ENCODE measurements around the gene GFOD2.

The GFOD2 gene

DNA sequence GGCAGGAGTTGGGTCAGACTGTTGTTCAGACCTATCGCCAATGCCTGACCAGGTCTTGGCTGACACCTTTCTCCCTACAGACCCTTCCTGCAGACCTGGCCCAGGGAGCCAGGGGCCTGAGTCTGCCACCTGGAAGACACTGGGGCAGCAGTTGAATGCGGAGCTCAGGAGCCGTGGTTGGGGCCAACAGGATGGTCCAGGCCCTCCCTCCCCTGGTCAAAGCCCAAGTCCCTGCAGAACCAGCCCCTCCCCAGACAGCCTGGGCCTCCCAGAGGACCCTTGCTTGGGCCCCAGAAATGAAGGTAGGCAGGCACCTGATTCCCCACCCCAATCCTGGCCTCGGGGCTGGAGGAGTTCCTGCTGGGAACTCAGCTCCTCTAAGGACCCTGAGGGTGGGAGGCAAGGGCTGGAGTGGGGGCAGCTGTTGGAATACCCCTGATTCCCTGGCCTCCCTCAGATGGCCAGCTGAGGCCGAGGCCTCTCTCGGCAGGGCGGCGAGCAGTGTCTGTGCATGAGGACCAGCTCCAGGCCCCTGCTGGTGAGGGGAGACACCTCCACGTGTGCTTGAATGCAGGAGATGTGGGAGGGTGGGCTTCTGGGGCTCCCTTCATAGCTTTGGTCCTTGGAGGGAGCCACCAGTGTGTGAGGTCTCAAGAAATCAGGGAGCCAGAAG is 62.6 kb downstream of the GFOD2 start:
- DNase-seq, result no peak

DNA sequence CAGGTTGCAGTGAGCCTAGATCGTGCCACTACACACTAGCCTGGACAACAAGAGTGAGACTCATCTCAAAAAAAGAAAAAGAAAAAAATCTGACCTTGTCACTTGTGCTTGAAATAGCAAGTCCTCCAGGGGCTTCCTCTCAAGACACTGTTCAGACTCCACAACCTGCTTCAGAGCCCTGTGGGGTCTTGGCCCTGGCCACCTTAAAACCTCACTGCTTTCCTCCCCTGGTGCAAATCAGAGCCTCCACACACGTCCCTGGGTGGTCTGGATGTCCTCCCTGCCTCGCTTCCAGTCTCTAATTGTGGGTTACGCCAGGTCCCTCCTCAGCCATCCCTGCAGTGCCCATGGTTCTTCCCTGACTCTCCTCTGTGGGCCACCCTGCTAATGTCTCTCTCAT is 63.8 kb downstream of the GFOD2 start:
- DNase-seq, result no peak

DNA sequence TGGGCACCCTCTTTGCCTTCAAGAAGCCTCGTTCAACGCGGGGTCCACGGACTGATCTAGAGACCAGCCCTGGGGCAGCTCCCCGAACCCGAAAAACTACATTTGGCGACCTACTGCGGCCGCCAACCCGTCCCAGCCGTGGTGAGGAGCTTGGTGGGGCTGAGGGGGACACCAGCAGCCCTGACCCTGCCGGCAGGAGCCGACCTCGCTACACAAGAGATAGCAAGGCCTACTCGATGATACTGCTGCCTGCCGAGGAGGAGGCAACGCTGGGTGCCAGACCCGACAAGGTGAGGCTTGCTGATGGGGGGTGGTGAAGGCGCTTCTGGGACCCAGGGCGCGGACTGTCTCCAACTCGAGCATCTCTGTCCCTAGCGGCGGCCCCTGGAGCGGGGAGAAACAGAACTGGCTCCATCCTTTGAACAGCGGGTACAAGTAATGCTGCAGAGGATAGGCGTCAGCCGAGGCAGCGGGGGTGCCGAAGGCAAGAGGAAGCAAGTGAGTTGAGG is 64.7 kb downstream of the GFOD2 start:
- no peak for DNase-seq

DNA sequence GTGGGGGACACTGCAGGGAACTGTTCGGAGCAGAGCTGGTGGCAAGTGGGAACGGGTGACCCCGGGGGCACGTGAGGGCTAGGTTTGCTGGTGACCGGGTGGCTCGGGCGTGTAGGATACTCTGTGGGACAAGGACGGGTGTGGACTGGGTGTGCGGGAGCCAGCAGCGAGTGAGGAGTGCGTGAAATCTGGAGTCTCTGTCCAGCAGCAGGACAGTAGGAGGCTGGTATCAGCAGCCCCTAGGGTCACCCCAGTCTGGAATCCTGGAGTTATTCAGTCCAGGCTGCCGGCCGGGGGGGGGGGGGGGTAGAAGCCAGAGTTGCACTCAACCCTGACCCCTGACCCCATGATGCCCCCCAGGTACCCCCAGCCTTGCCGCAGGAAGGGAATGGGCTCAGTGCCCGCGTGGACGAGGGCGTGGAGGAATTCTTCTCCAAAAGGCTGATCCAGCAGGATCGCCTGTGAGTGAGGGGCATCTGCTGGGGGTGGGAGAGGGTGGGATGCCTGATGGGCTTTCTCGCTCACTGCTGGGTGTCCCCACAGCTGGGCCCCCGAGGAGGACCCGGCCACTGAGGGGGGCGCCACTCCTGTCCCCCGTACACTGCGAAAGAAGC is 65.2 kb downstream of the GFOD2 start:
- no peak for DNase-seq

DNA sequence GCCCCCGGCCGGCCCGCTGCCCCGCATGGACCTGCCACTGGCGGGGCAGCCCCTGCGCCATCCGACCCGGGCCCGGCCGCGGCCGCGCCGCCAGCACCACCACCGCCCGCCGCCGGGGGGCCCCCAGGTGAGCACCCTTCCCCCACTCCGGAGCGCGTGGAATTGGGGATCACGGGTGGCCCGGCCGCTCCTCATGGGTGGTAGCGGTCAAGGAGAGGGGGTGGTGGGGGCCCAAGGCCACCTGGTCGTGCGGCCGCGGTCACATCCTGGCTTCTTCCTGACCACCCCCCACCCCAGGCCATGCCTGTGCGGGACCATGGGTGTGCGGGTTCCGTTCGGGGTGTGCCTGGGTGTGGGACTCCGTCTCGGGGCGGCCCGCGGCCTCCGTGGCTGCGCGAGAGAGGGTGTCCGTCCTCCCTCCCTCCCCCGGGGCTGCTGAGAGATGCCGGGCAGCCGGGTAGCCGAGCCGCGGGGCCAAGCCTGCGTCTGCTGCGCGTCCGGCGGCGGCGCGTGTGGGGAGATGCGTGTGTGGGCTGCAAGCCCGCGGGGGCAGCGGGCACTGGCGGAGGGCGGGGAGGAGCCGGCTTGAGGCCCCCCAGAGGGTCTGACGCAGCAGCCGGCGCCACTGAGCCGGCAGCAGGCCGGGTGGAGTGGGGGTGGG is 65.9 kb downstream of the GFOD2 start:
- no peak for DNase-seq

DNA sequence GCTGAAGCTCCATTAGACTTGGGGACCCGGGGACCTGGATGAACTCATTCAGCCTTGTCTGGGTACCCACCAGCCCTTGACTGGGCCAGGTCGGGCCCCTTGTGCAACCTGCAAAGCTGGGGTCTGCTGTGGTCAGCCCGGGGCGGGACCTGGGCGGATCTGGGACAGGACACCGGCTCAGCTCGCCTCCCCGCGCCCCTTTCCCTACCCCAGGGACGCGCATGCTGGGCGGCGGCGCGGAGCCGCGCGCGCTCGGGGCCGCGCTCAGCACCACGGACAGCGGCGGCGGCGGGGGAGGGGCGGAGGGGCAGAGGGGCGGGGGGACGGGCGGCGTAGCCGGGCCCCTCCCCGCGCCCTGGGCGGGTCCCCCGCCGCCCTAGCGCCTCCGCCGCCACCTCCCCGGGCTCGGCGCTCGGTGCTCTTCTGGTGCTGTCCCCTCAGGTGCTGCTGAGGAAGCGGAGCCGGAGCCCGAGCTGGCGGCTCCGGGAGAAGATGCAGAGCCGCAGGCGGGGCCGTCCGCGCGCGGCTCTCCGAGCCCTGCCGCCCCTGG is 66.5 kb downstream of the GFOD2 start:
- no peak for DNase-seq

DNA sequence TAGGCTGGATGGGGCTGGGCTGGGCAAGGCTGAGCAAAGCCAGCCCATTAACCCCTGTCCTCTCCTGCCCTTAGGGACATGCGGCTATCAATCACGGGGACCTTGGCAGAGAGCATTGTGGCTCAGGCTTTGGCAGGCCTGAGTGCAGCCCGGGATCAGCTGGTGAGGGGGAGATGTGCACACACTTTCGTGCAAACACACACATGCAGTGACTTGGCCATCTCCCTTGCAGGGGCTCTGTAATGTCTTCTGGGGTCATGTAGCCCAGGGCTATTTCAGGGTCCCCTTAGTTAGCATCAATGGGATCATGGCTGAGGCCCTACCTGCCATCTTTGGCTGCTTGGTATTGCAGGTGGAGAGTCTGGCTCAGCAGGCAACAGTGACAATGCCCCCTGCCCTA is 67.3 kb downstream of the GFOD2 start:
- no peak for DNase-seq

DNA sequence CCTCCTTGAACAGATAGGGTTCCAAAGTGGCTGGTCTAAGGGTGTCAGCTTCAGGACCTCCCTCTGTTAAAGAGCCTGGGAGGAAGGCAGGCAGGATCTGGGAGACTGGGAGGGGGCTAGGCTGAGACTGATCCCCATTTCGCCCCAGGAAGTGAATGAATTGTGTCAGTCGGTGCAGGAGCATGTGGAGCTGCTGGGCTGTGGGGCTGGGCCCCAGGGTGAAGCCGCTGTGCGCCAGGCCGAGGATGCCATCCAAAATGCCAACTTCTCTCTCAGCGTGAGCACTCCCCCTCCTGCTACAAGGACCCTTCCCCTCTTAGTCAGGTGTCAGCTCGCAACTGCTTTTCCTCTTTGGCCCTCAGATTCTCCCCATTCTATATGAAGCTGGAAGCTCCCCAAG is 68.1 kb downstream of the GFOD2 start:
- DNase-seq, result no peak

DNA sequence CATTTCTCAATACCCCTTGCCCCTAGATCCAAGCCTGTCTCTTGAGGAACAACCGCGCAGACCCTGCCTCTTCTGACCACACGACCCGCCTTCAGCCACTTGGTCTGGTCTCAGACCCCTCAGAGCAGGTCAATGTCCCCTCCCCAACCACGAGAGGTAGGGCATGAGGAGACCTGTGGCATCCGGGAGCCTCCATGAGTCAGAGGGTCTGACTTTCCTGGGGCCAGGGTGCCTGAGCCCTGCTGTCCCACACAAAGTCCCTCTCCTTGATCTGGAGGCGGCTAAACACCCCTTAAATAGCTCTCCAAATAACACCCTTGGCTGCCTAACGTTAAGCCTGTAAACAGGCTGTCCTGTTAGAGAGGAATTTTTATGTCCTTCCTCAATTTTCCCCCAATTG is 69.1 kb downstream of the GFOD2 start:
- no peak for DNase-seq

DNA sequence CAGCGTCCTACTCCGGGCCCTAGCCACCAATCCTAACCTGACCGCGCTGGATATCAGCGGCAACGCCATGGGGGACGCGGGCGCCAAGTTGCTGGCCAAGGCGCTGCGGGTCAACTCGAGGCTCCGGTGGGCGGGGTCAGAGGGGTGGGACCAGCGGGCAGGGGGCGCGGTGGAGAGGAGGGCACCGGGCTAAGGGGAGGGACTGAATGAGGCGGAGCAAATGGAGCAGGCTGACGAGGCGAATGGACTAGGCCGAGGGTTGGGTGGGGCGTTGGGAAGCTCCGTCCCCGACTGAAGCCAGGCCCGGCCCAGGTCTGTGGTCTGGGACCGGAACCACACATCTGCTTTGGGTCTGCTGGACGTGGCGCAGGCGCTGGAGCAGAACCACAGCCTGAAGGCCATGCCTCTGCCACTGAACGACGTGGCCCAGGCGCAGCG is 69.6 kb downstream of the GFOD2 start:
- DNase-seq, result no peak

DNA sequence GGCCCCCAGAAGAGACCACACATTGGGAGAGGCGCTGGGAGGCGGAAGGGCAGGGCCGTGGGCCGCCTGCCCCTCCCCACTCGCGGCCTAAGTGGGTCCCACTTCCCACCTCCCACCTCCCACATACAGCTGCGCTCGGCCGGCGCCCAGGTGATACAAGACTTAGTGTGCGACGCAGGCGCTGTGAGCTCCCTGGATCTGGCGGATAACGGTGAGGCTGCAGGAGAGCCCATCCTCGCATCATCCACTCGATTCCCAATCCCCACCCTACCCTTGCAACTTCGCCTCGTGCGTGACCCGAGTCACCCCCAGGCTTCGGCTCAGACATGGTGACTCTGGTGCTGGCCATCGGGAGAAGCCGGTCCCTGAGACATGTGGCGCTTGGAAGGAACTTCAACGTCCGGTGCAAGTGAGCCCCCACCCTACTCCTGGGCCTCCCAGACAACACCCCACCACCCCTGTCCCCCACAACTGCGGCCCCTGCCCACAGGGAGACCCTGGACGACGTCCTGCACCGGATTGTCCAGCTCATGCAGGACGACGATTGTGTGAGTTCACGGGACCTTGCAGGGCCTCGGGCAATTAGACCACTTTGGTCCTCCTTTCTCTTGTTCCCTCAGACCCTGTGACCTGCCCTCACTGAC is 70.2 kb downstream of the GFOD2 start:
- no peak for DNase-seq

DNA sequence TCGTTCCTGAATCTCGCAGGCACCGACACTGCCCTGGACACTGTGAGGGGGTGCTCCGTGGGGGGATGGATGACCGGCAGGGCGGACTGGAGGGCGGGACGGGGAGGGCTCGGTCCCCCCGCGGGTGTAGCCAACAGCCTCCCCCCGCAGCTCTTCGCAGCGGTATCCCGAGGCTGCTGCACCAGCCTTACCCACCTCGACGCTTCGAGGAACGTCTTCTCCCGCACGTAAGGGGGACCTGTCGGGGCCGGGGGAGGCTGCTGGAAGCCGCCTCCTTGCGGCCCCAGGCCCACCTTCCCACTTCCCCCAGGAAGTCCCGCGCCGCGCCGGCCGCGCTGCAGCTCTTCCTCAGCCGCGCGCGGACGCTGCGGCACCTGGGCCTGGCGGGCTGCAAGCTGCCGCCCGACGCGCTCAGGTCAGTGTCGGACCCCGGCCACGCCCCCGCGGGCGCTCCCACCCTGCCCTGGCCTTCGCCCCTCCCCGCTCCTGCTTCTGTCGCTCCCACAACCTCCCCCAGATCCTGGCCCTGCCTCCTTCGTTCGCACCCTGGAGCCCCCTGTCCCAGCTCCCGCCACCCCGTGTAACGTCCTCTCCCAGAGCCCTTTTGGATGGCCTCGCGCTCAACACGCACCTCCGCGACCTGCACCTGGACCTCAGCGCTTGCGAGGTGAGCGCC is 70.9 kb downstream of the GFOD2 start:
- no peak for DNase-seq

DNA sequence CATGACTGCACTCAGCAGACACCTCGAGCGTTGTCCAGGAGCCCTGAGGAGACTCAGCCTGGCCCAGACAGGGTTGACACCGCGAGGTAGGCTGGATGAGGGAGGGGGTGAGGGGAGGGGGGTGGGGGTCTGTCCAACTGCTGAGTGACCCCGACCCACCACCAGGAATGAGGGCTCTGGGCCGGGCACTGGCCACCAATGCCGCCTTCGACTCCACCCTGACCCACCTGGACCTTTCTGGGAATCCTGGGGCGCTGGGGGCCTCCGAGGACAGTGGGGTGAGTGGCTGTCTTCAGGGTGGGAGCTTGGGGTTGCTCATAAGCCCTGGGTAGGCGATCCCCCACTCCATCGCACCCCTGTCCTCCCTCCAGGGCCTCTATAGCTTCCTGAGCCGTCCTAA is 71.4 kb downstream of the GFOD2 start:
- no peak for DNase-seq

DNA sequence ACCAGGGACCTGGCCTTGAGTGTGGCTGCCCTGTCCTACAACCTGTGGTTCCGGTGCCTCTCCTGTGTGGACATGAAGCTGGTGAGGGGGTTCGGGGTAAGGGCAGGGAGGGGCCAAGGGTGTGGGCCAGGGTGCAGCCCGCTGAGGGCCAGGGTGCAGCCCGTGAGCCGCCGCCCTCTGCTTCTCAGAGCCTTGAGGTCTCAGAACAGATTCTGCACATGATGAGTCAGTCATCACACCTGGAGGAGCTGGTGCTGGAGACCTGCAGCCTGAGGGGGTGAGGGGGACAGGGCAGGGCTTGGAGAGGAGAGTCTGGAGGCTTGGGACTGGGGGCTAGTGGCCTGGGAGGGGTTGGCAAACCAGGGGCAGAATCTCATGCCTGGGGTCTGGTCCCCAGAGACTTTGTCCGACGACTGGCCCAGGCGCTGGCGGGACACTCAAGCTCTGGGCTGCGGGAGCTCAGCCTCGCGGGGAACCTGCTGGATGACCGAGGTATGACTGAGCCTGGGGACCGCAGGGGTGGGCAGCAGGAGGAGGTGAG is 71.9 kb downstream of the GFOD2 start:
- DNase-seq, result no peak

DNA sequence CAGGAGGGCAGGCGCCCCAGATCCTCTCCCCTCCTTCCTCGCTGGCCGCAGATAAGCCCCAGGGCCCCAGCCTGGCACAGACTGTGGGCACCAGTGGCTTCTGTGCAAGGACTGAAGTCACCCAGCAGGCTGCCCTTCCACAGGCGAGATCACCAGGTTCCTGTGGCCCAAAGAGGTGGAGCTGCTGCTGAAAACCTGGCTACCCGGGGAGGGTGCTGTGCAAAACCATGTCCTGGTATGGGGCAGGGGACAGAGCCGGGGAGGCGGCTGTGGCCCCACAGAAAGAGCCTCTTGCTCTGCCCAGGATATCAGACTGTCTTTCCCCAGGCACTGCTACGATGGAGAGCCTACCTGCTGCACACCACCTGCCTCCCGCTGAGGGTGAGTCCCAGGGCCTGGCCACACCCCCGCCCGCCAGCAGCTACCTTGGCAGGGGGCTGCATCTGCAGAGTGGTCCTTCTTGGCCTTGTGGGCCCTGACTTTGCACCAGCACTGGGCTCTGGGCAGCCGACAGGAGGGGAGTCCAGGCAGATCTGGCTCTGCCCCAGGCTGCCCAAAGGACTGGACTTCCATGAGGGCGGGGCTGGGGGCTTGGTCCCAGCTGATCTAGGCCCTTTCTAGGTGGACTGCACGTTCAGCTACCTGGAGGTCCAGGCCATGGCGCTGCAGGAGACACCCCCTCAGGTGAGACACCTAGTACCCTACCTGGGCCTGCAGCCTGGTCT is 73.6 kb downstream of the GFOD2 start:
- peak; percentile 38 for DNase-seq

DNA sequence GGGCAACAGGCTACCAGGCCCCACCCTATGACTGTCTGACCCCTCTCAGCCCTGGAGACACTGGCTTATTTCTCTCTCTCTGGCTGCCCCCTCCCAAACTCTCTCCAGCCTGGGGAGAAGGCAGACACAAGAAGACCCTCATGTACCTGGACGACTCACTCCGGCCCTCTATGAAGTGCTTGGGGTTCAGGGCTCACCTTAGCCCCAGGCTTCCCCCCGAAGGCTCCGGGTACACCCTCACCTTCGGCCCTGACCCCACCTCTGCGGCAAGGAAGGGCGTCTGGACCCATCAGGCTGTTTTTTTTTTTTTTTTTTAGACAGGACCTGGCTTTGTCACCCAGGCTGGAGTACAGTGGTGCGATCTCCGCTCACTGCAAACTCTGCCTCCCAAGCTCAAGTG is 75.1 kb downstream of the GFOD2 start:
- DNase-seq, result no peak

DNA sequence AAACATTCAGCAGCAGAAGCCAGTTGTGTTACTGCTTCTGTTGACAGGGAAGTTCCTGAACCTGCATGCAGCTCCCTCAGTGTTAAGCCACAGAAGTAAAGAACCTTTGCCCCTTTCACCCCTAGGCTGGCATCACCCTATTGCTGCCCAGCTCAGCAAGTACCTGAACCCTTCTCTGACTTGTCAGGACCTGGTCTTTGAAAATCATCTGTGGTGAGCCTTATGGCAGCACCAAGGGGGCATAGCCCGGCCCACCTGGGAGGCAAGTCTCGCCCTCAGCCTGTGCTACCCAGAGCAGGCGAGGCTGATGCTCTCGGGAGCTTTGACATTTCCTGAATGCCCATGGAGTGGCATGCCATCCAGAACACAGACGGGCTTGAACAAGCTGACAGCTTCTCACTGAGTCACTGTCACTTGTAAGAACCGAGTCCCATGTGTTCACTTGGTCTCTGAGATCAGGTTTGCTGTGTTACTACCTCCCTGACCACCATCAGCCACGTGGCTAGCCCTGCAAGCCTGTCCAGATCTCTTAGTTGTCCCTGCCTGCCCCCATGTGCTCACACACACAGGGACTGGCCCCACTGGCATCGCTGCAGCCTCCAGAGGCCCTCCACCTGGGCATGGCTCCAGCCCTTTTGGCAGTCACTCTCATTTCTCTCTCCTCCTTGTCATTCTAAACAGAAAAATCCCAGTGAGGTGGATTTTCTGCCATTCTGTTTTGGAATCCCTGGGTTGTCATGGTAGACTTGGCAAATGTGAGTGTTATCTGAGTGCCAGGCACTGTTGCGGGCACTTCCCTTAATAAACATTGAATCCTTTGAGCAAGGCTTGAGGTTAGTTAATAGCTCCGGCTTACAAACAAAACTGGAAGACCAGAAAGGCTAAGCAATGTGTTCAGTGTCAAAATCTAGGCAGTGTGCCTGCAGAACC is 77.1 kb downstream of the GFOD2 start:
- DNase-seq, result no peak

DNA sequence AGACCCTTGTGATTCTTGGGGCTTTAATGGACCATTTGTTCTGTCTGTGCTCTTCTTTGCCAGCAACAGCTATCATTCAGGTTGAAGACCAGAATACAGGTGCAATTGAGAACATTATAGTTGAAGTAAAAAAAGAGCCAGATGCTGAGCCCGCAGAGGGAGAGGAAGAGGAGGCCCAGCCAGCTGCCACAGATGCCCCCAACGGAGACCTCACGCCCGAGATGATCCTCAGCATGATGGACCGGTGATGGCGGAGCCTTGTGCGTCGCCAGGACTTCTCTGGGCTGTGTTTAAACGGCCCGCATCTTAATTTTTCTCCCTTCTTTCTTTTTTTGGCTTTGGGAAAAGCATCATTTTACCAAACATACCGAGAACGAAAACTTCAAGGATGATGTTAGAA is 81.5 kb downstream of the GFOD2 start:
- no peak for DNase-seq

DNA sequence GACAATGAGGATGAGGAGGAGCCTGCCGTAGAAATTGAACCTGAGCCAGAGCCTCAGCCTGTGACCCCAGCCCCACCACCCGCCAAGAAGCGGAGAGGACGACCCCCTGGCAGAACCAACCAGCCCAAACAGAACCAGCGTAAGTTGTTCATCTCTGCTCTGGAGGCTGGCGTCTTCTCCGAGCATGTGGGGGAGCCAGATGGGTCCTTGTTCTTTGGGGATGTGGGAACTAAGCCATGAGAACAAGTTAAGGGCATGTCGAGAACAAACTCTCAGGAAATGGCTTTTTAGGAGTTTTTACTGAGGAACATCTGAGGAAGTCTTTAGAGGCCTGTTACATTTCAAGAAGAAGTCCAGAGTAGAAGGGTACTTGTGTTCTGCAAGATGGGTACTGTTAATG is 82.4 kb downstream of the GFOD2 start:
- DNase-seq, result no peak

DNA sequence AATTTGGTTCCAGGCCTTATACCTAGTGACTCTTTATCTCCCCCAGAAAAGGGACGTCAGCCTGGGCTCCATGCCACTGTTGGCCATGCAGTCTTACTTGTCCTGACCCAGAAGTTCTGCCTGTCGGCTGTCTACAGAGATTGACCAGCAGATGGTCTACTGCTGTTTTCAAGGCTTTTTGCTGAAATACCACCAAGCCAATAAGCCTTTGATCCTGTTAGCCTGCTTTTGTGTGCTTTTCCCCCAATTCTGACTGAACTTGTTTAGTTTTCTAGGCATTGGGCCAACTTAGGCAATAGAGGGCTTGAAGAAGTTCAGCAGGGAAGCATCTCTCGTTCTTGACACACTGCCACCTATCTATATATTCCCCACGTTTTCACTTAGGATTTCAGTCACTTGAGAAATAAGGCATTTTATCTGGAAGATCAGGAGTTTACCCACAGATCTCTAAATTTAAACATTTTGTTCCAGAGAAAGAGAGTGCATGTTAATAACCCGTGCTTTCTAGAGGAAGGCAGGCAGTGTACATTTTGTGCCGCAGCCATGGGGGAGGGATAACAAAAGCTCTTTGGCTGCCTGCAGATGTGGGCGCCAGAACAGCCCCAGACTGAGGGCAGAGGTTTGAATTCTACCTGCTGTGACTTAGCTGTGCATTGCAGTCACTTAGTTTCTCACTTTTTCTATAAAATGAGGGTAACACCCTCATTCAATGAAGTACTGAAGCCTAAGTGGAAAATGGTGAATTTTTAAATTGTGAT is 86.5 kb downstream of the GFOD2 start:
- no peak for DNase-seq

All from activated CD4-positive, alpha-beta T cell treated with anti-CD3 and anti-CD28 coated beads, Interleukin-2, Interleukin-6, amounts not matched to agents 100 ng/mL and 50 ng/mL, durations not matched to agents 16 hours and 8 hours (primary cell).